Activated gamma-delta T cell (primary cell): ENCODE data around the gene HOXC11.

Experiments used
- DNase-seq: peaks from one replicate; lab custom pipeline; 2025; lab: John Stamatoyannopoulos, UW

HOXC11 gene

GRCh38 chr12:54021432-54022013 is 48.6 kb downstream of the HOXC11 start:
- no peak for DNase-seq

- no peak for DNase-seq
These were observed 50.3 kb downstream of the HOXC11 start for GRCh38 chr12:54022960-54023884.

- DNase-seq: no peak
These were observed 51.2 kb downstream of the HOXC11 start for GRCh38 chr12:54024127-54024526.

- DNase-seq: no peak
These were observed 51.8 kb downstream of the HOXC11 start for GRCh38 chr12:54024581-54025305.

- no peak for DNase-seq
These were observed 52.8 kb downstream of the HOXC11 start for GRCh38 chr12:54025499-54026405.

GRCh38 chr12:54026640-54027441 is 53.9 kb downstream of the HOXC11 start:
- no peak for DNase-seq
